ENCODE data around the gene VARS2.

Gene VARS2

DNA sequence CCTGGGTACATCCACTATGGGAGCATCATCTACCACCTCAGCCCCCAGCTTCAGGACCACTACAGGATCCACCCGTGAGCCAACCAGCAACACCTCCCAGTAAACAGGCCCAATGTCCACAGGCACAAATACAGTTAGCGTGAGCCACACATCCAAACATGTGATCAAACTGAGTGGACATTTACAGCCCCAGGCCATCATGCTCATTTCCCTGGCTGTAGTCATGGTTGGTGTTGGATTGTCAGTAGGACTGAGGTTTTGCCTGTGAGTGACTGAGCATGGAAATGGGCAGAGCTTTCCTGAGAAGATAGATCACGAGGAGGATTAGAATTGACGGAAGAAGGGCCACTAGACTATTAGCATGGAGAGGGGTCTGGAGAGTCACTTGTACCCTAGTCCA lies 58.8 kb downstream of the VARS2 start:
- no peak for ATAC-seq
- no peak for TF ChIP-seq ZNF70 (CRISPR knock-in tag; IDR thresholded peaks at IDR 0.05)
- TF ChIP-seq TOX (CRISPR knock-in tag; IDR thresholded peaks at IDR 0.05; ENCODE audit: borderline replicate concordance): no peak
- TF ChIP-seq SNAI2 (CRISPR knock-in tag; IDR thresholded peaks at IDR 0.05): no peak
- TF ChIP-seq ZNF8 (CRISPR knock-in tag; IDR thresholded peaks at IDR 0.05): no peak
- no peak for TF ChIP-seq ISL1 (CRISPR knock-in tag; IDR thresholded peaks at IDR 0.05)
- no peak for TF ChIP-seq PPARA (CRISPR knock-in tag; IDR thresholded peaks at IDR 0.05; ENCODE audit: borderline replicate concordance)
- no peak for TF ChIP-seq RARB (CRISPR knock-in tag; IDR thresholded peaks at IDR 0.05)
- TF ChIP-seq, protein P1, sequence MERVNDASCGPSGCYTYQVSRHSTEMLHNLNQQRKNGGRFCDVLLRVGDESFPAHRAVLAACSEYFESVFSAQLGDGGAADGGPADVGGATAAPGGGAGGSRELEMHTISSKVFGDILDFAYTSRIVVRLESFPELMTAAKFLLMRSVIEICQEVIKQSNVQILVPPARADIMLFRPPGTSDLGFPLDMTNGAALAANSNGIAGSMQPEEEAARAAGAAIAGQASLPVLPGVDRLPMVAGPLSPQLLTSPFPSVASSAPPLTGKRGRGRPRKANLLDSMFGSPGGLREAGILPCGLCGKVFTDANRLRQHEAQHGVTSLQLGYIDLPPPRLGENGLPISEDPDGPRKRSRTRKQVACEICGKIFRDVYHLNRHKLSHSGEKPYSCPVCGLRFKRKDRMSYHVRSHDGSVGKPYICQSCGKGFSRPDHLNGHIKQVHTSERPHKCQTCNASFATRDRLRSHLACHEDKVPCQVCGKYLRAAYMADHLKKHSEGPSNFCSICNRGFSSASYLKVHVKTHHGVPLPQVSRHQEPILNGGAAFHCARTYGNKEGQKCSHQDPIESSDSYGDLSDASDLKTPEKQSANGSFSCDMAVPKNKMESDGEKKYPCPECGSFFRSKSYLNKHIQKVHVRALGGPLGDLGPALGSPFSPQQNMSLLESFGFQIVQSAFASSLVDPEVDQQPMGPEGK (CRISPR knock-in tag; IDR thresholded peaks at IDR 0.05; ENCODE audit: borderline replicate concordance): no peak
- TF ChIP-seq ARNTL (CRISPR knock-in tag; IDR thresholded peaks at IDR 0.05; ENCODE audit: borderline replicate concordance, low read depth): no peak
- no peak for TF ChIP-seq OSR1 (CRISPR knock-in tag; IDR thresholded peaks at IDR 0.05)
- TF ChIP-seq, protein P2, sequence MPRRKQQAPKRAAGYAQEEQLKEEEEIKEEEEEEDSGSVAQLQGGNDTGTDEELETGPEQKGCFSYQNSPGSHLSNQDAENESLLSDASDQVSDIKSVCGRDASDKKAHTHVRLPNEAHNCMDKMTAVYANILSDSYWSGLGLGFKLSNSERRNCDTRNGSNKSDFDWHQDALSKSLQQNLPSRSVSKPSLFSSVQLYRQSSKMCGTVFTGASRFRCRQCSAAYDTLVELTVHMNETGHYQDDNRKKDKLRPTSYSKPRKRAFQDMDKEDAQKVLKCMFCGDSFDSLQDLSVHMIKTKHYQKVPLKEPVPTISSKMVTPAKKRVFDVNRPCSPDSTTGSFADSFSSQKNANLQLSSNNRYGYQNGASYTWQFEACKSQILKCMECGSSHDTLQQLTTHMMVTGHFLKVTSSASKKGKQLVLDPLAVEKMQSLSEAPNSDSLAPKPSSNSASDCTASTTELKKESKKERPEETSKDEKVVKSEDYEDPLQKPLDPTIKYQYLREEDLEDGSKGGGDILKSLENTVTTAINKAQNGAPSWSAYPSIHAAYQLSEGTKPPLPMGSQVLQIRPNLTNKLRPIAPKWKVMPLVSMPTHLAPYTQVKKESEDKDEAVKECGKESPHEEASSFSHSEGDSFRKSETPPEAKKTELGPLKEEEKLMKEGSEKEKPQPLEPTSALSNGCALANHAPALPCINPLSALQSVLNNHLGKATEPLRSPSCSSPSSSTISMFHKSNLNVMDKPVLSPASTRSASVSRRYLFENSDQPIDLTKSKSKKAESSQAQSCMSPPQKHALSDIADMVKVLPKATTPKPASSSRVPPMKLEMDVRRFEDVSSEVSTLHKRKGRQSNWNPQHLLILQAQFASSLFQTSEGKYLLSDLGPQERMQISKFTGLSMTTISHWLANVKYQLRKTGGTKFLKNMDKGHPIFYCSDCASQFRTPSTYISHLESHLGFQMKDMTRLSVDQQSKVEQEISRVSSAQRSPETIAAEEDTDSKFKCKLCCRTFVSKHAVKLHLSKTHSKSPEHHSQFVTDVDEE (CRISPR knock-in tag; IDR thresholded peaks at IDR 0.05): no peak
- no peak for TF ChIP-seq ESRRG (CRISPR knock-in tag; IDR thresholded peaks at IDR 0.05)
- no peak for TF ChIP-seq CSDC2 (CRISPR knock-in tag; IDR thresholded peaks at IDR 0.05)
- no peak for TF ChIP-seq ZFP3 (CRISPR knock-in tag; IDR thresholded peaks at IDR 0.05)

DNA sequence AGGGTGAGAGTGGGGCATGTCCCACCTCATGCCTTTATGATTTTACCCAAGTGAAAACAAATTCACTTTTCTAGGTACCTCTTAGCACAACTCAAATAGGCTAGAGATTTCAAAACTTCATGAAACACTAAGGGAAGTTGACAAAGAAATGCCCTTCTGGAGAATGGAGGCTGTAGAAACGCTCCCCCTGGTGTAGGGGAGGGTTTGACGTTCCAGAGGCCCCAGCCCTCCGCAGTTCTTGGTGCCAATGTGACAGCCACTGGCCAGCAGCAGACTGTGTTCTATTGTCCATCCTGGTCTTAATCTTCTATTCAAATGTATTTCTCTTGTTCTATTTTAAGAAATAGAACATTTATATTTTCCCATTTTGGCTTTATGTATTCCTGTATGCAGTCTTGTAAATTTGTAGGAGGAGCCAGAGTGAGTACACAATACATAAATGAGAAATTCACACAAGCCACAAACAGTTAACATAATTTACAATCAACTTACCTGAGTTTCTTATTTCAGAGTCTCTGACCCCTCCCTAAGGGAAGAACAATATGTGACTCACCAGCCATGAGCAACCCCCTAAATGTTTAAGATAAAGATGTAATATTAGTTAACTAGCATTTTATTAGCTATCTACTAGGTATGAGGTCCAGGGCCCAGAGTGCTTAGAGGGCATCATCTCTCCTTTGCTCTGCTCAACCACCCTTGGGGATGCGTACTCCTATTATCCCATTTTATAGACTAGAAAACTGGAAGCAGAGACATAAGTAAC lies 60.6 kb downstream of the VARS2 start:
- no peak for TF ChIP-seq CSDC2 (CRISPR knock-in tag; IDR thresholded peaks at IDR 0.05)
- TF ChIP-seq, protein P3, sequence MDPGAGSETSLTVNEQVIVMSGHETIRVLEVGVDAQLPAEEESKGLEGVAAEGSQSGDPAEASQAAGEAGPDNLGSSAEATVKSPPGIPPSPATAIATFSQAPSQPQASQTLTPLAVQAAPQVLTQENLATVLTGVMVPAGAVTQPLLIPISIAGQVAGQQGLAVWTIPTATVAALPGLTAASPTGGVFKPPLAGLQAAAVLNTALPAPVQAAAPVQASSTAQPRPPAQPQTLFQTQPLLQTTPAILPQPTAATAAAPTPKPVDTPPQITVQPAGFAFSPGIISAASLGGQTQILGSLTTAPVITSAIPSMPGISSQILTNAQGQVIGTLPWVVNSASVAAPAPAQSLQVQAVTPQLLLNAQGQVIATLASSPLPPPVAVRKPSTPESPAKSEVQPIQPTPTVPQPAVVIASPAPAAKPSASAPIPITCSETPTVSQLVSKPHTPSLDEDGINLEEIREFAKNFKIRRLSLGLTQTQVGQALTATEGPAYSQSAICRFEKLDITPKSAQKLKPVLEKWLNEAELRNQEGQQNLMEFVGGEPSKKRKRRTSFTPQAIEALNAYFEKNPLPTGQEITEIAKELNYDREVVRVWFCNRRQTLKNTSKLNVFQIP (CRISPR knock-in tag; IDR thresholded peaks at IDR 0.05; ENCODE audit: borderline replicate concordance, low read depth): no peak
- no peak for TF ChIP-seq ZNF565 (CRISPR knock-in tag; conservative IDR thresholded peaks at IDR 0.05; ENCODE audit: low read depth)
- no peak for TF ChIP-seq PPARA (CRISPR knock-in tag; IDR thresholded peaks at IDR 0.05; ENCODE audit: borderline replicate concordance)
- TF ChIP-seq, protein P4, sequence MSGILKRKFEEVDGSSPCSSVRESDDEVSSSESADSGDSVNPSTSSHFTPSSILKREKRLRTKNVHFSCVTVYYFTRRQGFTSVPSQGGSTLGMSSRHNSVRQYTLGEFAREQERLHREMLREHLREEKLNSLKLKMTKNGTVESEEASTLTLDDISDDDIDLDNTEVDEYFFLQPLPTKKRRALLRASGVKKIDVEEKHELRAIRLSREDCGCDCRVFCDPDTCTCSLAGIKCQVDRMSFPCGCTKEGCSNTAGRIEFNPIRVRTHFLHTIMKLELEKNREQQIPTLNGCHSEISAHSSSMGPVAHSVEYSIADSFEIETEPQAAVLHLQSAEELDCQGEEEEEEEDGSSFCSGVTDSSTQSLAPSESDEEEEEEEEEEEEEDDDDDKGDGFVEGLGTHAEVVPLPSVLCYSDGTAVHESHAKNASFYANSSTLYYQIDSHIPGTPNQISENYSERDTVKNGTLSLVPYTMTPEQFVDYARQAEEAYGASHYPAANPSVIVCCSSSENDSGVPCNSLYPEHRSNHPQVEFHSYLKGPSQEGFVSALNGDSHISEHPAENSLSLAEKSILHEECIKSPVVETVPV (CRISPR knock-in tag; IDR thresholded peaks at IDR 0.05): no peak
- TF ChIP-seq BACH2 (CRISPR knock-in tag; IDR thresholded peaks at IDR 0.05; ENCODE audit: borderline replicate concordance): no peak
- TF ChIP-seq, protein P2 (CRISPR knock-in tag; IDR thresholded peaks at IDR 0.05): no peak
- TF ChIP-seq ISL1 (CRISPR knock-in tag; IDR thresholded peaks at IDR 0.05): no peak
- no peak for TF ChIP-seq TOX (CRISPR knock-in tag; IDR thresholded peaks at IDR 0.05; ENCODE audit: borderline replicate concordance)
- TF ChIP-seq OSR1 (CRISPR knock-in tag; IDR thresholded peaks at IDR 0.05): no peak
- TF ChIP-seq ZFP3 (CRISPR knock-in tag; IDR thresholded peaks at IDR 0.05): no peak
- TF ChIP-seq RARB (CRISPR knock-in tag; IDR thresholded peaks at IDR 0.05): no peak
- no peak for TF ChIP-seq GLIS3 (CRISPR knock-in tag; IDR thresholded peaks at IDR 0.05)
- no peak for TF ChIP-seq ZNF8 (CRISPR knock-in tag; IDR thresholded peaks at IDR 0.05)
- TF ChIP-seq, protein P1 (CRISPR knock-in tag; IDR thresholded peaks at IDR 0.05; ENCODE audit: borderline replicate concordance): no peak
- ATAC-seq: no peak

Measured in SK-N-SH treated with all-trans-retinoic acid at 6 μM for 48 hours (cell line).